SW 1271 (cell line): Measurements from ENCODE around the gene MAB21L4.

Source experiments
- DNase-seq, 2 experiments: peaks; one replicate each; lab custom pipeline; 2025; lab: John Stamatoyannopoulos, UW

Gene MAB21L4

DNA sequence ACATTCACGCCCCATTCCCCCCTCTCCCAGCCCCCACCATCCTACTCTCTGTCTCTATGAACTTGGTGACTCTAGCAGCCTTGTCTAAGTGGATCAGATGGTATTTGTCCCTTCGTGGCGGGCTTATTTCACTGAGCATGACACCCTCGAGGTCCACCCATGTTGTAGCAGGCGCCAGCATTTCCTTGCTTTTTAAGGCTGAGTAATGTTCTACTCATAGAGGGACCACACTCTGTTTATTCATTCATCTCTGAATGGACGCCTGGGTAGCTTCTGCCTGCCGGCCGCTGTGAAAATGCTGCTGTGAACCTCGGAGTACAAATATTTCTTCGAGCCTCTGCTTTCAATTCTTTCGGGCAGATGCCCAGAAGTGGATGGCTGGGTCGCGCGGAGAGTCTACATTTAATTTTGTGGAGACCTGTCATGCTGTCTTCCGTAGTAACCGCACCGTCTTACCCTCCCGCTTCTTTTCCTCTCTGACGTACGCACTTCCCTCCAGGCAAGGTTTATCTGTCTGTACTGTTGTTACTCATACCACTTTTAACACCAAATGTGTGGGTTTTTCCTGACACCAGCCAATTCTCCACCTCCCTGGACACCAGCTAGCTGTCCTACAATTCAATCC lies 15.8 kb upstream of the MAB21L4 start:
- DNase-seq = no peak

DNA sequence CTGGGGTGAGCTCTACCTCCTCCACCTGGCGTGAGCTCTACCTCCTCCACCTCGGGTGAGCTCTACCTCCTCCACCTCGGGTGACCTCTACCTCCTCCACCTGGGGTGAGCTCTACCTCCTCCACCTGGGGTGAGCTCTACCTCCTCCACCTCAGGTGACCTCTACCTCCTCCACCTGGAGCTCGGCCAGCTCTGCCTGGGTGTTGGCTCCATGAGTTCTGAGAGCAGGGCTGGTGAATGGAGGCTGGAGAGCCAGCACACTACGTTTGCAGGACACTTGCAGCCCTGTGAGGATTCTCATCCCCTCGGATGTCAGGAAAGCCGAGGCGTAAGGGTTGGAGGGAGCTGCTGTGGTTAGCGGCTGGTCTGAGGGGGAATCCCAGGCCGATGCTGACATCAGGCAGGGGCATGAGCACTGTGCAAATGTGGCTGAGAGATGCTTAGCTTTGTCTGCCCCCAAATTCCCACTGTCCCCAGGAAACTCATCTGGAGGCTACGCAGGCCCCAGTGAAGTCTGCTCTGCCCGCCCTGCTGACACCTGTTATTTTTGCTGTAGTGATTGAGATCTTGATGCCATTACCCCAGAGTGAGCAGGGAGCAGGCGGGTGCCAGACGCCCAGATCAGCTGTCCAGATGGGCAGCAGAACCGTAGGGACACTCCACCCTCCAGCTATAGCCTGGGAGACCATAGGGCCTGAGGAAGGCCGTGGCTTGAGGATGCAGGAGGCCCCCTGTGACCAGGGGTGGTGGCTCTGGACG lies 13.4 kb upstream of the MAB21L4 start:
- DNase-seq = no peak

DNA sequence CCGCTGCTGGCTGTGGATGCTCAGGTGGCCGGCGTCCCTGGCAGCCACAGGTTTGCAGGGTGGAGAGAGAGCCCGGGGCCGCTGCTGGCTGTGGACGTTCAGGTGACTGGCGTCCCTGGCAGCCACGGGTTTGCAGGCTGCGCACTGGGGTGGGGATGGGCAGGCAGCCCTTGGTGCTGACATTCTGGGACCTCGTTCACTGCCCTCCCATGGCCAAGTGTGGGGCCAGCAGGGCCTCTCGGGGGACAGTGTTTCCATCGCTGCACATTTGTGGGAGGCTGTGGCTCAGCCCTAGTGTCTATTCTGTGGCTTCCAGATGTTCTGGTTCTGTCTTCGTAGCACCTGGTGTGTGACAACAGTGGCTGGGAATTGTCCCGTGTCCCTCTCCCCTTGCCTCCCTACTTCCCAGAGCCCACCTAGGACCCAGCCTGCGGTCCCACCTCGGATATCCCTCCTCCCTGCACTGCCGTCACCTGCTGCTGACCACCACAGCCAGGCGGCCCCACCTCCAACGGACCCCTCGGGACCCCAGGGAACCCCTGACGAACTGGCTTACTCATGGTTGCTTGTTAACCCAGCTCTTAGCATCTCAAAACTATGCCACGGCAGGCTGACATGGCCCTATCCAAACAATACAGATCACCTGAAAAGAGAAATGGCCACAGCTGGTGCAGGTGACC lies 11.1 kb upstream of the MAB21L4 start:
- no peak for DNase-seq

DNA sequence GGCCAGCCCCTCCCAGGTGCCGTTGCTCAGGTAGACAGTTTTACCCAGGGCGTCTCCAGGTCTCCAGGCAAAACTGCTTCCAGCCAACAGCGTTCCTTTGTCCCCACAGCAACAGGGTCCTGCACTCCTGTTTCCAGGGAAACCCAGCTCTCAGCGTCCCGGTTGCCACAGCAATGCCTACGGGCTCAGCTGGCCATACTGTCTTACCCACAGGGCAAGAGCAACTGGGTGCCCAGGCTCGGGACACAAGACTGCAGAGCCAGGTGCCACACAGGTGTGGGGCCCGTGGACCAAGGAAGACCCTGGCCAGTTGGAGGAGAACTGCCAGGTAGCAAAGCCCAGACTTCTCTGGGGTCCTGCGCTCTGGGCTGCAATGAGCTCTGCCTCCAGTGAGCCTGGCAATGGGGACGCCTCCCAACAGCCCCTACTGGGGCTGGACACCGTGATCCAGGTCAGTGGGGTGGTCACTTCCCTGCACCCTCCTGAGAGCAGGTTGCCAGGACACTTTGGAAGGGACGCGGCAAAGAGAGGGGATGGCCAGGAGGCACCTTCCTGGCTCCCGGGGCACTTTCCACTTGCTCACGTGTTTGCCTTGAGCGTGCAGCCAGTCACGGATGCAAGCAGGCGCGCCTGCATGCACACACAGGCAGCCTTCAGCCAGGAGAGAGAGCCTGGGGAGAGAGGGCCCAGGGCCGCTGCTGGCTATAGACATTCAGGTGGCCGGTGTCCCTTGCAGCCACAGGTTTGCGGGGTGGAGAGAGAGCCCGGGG lies 10.4 kb upstream of the MAB21L4 start, which contains the start of gene CROCC2:
CROCC2 (plus strand) TSS at position 196 of the 770 bp plus-strand sequence; CDS start at position 374, 178 bp downstream.
- DNase-seq = no peak

DNA sequence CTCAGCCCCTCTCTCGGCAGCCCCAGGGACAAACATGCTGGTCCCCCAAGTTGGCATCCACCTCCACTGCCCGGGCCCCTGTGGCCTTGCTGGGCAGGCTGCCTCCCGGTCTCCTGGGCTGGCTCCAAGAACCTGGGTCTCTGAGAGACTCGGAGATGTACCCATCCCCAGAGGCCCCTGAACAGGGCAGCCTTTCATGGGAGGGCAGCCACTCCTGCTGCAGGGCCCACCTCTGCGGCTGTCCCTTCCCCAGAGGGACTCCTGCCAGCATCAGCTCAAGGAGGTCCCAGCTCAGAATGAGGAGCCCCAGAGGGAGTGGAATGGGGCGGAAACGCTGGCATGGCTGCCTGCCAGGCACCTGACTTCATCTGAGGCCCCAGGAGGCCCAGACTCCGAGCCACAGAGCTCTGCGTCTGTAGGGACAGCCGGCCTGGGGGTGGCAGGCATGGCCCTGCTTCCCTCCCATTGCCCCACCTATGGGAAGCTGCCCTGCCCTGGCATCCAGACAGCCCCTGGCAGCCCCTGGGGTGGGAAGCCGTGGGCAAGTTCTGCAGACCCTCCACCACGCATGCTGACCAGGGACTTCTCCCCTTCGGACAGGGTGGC lies 9.3 kb upstream of the MAB21L4 start:
- DNase-seq = no peak

DNA sequence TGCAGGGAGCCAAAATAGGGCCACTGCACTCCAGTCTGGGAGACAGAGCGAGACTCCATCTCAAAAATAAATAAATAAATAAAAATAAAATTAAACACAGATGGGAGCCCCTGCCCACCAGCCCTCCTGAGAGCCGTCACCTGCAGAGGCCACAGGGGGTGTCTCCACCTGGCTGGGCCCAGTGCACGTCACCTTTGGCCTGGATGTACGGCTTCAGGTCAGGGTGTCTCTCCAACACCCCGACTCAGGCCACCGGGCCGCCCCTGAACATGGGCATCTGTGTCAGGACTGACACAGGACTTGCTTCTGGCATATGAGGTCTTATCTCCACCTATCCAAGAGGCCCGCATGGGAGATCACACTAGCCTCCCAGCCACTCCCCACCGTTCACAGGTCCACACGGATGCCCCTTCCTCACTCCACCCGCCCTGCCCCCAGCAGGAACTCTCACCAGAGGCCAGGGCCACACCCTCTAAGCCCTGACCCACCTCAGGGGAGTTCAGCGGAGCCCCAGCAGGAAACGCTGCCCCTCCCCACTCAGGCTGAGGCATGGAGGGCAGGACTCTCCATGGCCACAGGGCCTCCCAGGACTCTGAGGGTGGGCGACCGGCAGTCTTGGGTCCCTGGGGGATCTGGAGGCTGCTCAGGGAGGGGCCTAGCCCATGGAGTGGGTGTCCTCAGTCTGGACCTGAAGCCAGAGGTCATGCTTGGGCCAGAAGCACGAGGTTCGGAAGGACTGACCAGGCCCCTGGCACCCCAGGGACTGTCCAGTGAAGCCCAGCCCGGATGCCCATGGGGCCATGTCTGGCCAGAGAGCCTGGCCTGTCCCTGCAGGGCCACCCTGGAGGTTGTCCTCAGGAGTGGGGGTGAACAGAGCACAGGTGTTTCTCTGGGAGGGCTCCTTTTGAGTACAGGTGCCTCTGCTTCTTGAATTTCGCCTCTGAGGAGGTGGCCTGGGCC lies 8.5 kb upstream of the MAB21L4 start:
- DNase-seq = no peak

DNA sequence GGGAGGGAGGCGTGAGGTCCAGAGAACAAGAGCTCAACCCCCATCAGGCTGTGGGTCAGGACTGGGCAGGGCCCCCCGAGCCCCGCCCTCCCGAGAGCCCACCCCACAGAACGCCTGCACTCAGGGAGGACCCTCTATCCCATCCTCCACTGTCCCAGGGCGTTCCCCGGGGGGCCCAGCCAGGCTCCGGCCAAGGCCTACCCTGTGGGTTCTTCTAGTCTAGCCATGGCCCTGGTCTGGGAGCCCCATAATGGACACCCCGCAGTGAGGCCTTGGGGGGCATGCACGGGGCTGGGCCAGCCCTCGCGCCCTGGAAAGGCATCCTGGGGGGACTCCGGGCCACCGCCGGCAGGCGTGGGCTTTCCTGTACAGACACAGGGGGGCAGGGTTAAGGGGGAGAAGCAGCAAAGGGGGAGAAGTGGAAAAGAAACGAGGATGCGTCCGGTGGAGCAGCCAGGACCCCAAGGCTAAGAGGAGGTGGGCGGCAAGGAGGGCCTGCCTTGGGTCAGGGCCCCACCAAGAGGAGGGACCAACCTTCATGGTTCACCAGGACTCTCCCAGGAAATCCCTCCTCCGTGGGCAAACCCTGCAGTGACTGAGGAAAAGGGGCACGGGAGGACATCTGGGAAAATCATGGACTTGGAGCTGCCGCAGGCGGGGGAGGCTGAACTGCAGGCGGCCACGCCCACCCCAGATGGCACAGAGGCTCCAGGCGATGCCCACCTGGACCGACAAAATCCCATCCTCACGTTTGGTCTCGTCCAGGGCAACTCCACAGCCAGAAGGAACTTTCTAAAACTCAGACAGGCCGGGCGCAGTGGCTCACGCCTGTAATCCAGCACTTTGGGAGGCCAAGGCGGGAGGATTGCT lies 7.5 kb upstream of the MAB21L4 start:
- no peak for DNase-seq

DNA sequence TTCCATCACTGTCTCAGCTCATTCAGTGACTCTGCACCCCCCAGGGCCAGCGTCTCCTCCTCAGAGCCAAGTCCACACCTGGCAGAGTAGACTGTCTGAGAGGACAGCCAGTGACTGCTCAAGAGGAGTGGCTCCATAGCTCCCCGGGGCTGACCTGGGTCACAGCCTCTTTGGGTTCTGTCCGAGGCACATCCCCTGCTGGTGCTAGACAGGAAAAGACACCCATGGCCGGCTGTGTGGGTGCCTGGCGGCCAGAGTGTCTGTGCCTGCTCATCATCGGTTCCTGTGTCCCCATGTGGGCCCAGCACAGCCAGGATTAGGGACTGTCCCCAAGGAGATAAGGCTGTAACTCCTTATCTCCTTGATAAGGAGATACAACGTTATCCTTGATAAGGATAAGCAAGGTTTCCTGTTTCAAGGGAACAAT lies 6.7 kb upstream of the MAB21L4 start:
- no peak for DNase-seq

DNA sequence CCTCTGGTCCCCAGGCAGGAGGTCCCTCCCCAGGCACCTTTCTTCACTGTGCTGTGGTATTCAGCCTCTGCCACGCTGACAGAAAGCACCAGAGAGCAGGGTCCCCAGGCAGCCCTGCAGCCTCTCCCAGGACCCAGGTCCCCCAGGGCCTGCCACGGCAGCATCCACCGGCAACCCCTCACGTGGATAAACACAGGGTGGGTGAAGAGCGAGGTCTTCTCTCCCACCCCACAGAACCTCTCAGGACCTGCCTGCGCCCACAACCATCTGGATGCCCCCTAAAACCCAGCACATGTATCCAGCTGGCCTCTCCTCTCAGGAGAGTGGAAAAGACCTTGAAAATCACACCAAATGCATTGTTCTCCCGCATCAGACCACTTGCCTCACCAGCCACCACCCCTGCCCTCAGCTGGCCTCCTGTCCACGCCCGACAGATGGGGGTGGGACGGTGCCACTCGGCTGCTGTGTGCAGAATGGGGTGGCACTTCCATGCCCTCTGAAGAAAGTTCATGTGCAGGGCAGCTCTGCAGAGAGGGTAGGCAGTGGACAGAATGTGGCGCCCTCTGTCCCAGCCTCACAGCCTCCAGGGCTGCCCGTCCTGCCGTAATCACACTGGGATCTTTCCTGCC lies 6.1 kb upstream of the MAB21L4 start:
- no peak for DNase-seq

DNA sequence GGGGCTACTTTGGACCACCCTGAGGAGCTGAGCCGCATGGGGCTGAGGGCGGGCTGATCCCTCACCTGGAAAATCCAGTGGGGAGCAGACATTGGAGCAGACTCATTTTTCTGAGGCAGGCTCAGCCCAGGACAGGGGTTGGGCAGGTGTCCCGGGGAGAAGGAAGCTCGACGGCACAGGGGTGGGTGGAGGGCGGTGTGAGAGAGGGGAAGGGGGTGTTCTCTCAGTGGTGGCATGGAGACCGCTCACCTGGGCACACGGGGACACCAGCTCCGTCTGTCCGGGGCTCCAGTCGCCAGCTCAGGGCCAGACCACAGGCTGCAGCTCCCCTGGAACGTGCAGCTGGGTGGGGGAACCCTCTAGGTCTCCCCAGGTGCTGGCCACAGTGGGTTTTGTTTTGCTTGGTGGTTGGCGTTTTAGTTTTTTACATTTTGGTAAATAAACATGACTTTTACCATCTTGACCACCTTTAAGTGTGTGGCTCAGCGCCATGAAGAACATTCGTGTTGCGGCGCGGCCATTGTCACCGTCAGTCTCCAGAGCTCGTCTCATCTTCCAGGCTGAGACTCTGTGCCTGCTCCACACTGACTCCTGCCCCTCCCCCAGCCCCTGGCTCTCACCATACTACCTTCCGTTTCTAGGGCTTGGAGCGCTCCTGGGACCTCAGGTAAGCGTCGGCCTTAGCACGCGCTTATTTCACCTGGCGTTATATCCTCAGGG lies 4.3 kb upstream of the MAB21L4 start:
- no peak for DNase-seq

DNA sequence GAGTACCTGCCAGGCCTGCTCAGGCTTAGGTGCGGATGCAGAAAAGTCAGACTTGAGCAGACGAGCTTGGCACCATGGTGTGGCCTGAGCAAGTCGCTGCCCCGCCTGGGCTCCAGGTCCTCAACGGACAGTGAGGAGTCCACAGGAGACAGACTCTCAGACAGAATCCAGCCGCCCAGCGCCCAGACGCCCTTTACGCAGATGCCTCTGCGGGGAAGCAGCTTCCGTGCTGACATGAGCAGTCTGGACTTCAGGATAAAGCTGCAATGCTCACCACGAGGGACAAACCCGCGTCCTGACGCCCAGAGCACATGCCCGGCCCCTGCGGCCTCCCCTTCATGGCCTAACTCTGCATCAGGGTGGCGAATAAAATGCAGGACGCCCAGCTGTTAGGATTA lies 3.5 kb upstream of the MAB21L4 start:
- DNase-seq = no peak

DNA sequence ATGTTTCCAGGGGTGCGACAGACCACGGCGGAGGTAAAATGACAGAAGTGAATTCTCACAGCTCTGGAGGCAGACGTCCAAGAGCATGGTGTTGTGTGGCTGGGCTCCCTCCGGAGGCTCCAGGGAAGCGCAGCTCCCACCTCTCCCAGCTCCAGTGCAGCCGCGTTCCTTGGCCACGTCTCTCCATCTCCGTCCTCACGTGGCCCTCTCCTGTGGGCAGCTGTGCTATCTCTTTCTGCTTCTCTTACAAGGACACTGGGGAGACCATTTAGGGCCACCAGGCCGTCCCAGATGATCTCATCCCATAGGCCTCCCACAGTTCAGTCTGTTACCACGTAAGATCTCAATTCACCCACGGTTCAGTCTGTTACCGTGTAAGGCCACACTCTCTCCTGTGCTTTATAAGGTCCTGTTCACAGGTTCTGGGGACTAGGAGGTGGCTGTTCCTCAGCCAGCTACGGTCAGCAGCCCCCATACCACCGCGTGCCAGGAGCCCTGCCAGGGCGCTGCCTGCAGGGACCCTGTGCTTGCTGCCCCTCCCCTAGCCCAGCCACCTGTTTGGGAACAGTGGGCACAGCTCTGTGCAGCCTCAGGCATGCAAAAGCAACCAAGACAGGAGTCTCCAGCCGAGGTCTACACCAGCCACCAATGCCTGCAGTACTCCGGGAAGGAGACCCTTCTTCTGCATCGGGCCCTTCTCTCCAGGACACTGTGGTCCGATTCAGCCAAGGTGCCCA lies 2.9 kb upstream of the MAB21L4 start:
- no peak for DNase-seq

DNA sequence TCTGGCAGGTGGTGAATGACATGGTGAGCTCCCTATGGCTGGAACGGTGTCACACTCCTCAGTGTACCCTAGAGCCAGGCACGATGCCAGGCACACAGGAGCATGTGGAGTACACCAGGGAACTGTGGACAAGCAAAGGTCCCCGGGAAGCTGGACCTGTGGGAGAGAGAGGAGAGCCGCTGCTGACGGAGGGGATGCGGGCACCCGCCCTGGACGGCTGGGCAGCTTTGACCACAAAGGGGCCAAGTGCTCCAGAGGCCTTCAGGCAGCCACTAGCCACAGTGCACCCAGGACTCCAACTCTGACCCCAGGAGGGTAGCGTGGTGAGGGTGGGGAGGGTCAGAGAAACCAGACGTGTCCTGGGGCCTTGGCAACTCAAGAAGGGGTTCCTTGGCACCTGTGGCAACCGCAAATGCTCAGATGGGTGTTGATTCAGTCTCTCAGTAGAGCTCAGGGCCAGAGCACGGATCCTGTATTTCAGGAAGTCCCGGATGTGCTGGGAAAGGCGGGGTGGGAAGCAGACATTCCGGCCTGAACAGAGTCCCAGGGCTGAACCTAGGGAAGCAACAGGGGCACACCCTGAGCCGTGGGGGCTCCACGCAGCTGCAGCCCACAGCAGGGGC lies 2.3 kb upstream of the MAB21L4 start:
- DNase-seq = no peak

DNA sequence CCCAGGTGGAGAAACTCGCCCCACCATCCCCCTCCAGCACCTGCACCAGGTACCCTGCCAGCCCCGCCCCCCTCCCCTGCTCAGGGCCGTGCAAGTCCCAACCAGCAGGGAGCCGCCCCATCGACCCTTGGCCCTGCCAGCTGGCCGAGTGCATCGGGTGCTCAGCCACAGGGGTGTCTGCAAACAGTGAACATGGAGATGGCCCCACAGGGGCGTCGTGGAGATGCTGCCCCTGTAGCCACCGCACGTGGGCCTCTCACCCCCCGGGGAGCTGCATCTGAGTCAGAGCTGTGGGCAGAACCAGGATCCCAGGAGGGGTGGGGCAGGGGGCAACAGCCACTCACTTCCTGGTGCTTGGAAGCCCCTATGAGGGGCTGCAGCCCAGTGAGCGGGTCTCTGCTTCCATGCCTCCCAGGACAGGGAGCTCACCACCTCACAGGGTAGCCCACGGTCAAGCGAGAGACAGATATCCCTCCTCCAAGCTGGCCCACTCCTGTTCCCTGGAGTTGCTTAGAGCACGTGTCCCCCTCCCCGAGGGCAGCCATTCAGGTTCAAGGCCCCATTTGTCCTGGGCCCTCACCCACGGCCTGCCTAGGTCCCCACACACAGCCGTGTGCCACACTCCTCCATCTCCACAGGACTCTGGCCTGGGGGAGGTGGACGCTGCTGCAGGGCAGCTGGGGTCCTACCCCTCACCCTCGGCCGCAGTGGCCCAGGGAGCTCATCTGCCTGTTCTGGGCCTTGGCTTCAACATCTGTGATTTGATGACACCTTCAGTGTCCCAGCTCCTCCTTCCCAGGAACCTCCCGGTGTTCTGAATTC lies 1.1 kb upstream of the MAB21L4 start:
- no peak for DNase-seq

DNA sequence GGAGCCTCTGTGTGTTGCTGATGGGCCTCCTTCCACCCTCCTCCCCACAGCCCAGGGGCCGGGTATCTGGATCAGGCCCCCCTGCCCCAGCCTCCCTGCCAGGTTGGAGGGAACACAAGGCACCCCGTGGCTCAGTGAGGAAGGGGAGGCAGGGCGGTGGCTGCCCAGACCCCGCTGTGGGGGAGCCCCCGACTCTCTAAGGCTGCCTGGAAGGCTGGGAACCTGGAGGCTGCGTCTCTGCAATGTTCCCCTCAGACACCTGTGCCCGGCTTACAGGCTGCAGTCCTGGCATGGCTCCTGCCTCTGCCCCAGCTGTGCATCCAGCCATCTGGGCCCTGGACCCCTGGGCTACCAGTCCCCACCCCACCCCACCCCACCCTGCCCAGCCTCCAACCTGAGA lies 438 bp upstream of the MAB21L4 start:
- DNase-seq = no peak

DNA sequence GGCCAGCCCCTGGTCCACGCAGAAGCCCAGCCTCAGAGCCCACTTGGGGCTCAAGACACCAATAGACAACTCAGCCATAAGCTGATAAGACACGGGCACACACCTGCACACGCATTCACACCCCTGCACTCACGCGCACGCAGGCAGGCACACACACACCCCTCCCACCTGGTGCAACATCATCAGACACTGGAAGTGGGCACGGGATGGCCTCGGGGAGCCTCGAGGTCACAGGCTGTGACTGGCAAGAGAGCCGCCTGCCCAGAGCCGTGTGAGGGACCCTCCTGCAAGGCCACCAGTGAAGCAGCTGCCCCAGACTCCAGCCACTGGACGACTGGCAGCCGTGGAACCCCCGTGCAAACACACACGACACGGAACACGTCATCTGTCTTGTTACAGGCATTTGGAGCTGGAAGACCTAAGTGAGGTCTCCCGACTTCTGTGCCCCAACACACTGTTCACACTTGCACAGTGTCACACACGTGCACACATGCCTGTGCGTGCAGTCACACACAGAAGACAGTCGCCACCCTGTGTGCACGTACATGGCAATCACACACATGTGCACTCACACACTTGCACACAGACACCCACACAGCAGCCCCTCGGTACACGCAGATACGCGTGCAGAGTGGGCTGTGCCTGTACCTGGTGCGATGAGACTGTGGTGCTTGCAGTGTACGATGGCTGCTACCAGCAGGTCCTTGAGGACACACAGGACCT lies 959 bp downstream of the MAB21L4 start:
- no peak for DNase-seq
